ENCODE measurements around the gene CADPS2.

Gene CADPS2

GRCh38 chr7:122584676-122585251 lies 301.5 kb downstream of the CADPS2 start:
- DNase-seq = no peak

- no peak for DNase-seq
Measured at GRCh38 chr7:122578350-122578749, 307.9 kb downstream of the CADPS2 start.

GRCh38 chr7:122577449-122578003 lies 308.7 kb downstream of the CADPS2 start:
- DNase-seq = no peak

GRCh38 chr7:122572706-122573105 lies 313.6 kb downstream of the CADPS2 start:
- DNase-seq = no peak

- DNase-seq = no peak
Measured at GRCh38 chr7:122561326-122561725, 324.9 kb downstream of the CADPS2 start.

GRCh38 chr7:122556873-122557542 lies 329.3 kb downstream of the CADPS2 start:
- DNase-seq = no peak

- no peak for DNase-seq
Measured at GRCh38 chr7:122556219-122556618, 330.0 kb downstream of the CADPS2 start.

GRCh38 chr7:122553761-122554160 lies 332.5 kb downstream of the CADPS2 start:
- no peak for DNase-seq

GRCh38 chr7:122552769-122553168 lies 333.5 kb downstream of the CADPS2 start:
- no peak for DNase-seq

GRCh38 chr7:122550545-122550944 lies 335.7 kb downstream of the CADPS2 start:
- no peak for DNase-seq

- DNase-seq = no peak
Measured at GRCh38 chr7:122549578-122549977, 336.7 kb downstream of the CADPS2 start.

GRCh38 chr7:122546496-122546895 lies 339.8 kb downstream of the CADPS2 start:
- DNase-seq = no peak

- no peak for DNase-seq
Measured at GRCh38 chr7:122544463-122544862, 341.8 kb downstream of the CADPS2 start.

GRCh38 chr7:122543891-122544290 lies 342.4 kb downstream of the CADPS2 start:
- DNase-seq = no peak

- DNase-seq = no peak
Measured at GRCh38 chr7:122543166-122543565, 343.1 kb downstream of the CADPS2 start.

GRCh38 chr7:122535086-122535485 lies 351.2 kb downstream of the CADPS2 start:
- DNase-seq = no peak

GRCh38 chr7:122532406-122533269 lies 353.6 kb downstream of the CADPS2 start:
- peak; percentile 2 for DNase-seq

- DNase-seq = peak; percentile 27
Measured at GRCh38 chr7:122528879-122529481, 357.3 kb downstream of the CADPS2 start.

GRCh38 chr7:122525355-122525754 lies 360.9 kb downstream of the CADPS2 start:
- no peak for DNase-seq

GRCh38 chr7:122521767-122522166 lies 364.5 kb downstream of the CADPS2 start:
- DNase-seq = no peak

- no peak for DNase-seq
Measured at GRCh38 chr7:122520971-122521555, 365.2 kb downstream of the CADPS2 start.

- DNase-seq = no peak
Measured at GRCh38 chr7:122518488-122518887, 367.8 kb downstream of the CADPS2 start.

GRCh38 chr7:122517576-122517975 lies 368.7 kb downstream of the CADPS2 start:
- no peak for DNase-seq

All from EL (cell line).